HG02571 (cell line): ENCODE results near the gene USP25.

Experiments used
- ATAC-seq: cut with Tn5 transposase; IDR thresholded peaks from one replicate; pipeline ENCODE4 v1.9.1; 2021; ENCODE audit warnings: mild to moderate bottlenecking, moderate library complexity; ENCODE audit not compliant: unreplicated experiment

The USP25 gene

GRCh38 chr21:15848634-15849560, 119.1 kb downstream of the USP25 start:
- ATAC-seq: no peak

- no peak for ATAC-seq
Measured at GRCh38 chr21:15849927-15850326, 120.1 kb downstream of the USP25 start.

DNA sequence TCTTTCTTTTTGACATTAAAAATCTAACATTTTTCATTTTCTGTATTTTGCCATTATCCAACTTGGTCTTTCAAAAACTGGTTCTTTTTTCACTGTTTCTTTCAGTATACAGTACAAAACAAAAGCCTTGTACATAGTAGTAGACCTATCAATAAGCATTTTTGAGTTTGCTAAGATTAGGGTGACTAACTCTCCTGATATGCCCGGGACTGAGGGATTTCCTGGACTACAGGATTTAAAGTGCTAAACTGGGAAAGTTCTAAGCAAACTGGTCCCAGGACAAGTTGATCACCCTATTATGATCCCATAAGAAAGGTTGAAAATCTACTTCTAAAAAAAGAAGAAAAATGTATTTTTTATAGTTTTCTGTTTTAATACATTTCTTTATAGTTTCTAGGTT, 120.9 kb downstream of the USP25 start:
- no peak for ATAC-seq

DNA sequence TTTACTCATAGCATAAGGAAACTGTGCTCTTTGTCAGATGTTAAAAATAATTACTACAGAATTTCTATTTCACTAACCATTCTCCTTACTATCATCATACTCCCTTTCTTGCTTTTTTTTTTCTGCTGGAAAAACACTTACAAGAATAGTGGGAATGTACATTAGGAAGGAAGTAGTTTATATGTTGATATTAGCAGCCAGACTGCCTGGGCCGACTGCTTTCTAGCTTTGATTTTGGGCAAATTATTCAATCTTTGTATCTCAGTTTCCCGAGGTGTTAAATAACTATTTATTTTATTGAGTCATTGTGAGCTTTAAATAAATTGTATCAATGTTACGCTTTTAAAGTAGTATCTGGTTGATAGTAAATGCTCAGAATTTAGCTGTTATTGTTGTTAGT, 122.4 kb downstream of the USP25 start:
- no peak for ATAC-seq

- ATAC-seq: no peak
Measured at GRCh38 chr21:15853126-15853525, 123.3 kb downstream of the USP25 start.

DNA sequence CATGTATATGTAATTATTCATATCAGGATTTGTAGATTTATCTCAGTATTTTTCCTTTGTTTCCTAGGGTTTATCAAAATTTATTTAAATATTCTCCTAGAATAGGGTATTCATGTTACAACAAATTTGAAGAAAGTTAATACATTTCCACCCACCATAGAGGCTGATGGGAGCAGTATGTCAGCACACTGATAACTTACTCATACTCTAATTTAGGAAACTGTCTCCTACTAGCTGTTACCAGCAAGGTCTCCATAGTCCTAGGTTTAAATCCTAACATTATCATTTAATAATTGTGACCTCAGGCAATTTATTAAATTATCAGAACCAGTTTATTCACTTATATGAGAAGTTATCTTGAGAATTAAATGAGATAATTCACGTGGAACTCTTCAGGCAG, 127.0 kb downstream of the USP25 start:
- ATAC-seq: no peak

DNA sequence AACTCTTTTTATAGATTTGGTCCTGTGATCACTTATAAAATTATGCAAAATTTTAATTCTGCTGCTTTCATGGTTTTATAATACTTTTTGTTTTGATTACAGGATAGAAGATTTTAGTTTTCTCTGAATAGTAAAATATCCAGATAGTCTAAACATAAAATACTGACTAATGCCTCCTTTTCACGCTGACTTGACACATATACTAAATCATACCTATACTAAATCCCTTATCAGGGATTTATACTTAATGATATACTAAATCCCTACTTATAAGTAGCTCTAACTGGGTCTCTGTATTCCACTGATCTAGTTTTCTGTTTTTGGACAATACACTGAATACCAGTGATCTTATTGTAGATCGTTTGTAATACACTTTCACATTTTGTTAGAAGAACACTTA, 128.0 kb downstream of the USP25 start:
- no peak for ATAC-seq

DNA sequence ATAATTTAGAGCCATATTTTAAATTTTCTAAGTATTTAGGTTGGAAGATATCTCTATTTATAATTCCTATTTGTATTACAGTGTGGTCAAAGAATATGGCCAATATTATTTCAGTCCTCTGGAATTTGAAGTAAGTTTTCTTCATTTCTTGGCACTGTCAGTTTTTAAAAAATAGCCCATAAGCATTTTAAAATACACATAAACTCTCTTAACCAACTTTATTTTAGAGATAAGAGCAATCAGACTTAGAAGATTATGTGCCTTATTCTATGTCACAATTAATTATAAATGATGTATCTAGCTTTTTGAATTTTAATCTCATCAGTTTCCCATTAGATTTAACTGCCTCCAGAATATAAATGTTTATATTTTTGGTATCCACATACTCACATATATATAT, 130.8 kb downstream of the USP25 start:
- ATAC-seq: no peak

- ATAC-seq: no peak
Measured at GRCh38 chr21:15868940-15869339, 139.2 kb downstream of the USP25 start.

DNA sequence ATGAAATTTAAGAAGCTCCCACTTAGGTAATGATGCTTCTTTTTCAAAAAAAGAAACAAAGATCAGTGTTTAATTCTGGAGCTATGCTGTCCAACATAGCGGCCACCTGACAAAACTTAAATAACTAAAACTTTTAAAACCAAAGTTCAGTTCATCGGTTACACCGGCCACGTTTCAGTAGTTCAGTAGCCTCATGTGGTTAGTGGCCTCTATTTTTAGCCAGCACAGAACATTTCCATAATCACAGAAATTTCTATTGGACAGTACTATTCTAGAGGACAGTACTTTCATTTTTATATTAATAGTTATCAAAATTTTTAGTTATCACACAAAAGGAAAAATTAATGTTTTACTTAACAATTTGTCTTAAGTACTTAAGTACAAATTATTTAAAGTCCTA, 141.0 kb downstream of the USP25 start:
- no peak for ATAC-seq

DNA sequence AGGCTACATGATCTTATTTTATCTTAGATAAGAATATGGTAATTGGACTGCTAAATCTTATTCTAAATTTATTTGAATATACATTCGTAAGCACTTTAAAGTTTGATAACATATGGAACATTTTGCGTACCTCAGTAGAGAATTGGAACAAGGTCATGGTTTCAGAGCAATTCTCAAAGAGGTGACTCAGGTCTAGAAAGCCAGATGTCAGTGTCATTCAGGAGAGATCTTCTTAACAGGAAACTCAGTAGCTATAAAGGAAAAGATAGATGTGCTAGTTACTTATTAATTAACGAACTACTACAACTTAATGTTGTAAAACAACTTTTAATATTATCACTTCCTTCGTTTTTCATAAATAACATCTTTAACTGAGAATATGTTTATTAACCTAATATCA, 142.5 kb downstream of the USP25 start:
- no peak for ATAC-seq

- no peak for ATAC-seq
Measured at GRCh38 chr21:15874615-15875014, 144.8 kb downstream of the USP25 start.

GRCh38 chr21:15875286-15875685, 145.5 kb downstream of the USP25 start:
- ATAC-seq: no peak

- ATAC-seq: no peak
Measured at GRCh38 chr21:15893902-15894301, 164.1 kb downstream of the USP25 start.

GRCh38 chr21:15894596-15894995, 164.8 kb downstream of the USP25 start:
- no peak for ATAC-seq

DNA sequence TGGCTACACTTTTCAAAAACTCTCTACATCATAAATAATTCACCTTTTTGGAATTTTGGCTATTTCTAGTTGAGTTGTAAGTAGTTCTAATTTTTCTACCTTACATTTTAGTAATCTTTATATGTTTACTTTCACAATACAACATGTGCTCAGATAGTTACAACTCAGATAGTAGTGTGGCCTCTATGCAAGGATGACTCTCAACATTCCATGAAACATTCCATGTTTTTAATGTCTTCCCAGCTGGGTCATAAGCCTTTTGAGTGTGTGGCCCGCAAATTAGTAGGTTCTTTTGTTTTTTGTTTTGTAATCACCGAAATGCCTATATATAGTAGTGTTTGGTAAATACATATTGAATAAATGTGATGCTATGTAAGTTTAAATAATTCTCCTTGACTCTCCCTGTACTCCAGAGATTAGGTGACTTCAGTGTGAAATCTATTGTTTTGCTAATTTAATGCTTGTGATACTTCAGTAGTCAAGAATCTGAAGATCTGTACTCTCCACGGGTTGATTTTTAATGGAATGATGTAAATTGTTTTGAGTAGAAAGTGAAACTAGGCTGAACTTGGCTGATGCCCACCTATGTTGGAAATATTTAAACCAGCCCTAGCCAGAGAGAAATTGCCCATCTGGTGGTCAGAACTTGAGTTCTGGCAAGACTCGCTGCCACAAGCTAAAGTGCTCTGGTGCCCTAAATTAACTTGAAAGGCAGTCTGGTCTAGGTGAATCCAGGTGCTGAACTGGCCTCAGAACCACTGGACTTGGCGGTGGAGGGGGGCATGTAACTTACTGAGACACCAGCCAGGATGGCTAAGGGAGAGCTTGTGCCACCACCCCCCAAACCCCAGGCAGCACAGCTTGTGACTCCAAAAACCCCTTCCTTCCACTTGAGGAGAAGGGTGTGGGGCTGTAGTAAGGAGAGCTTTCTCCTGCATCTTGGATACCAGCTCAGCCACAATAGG, 165.6 kb downstream of the USP25 start:
- ATAC-seq: no peak

DNA sequence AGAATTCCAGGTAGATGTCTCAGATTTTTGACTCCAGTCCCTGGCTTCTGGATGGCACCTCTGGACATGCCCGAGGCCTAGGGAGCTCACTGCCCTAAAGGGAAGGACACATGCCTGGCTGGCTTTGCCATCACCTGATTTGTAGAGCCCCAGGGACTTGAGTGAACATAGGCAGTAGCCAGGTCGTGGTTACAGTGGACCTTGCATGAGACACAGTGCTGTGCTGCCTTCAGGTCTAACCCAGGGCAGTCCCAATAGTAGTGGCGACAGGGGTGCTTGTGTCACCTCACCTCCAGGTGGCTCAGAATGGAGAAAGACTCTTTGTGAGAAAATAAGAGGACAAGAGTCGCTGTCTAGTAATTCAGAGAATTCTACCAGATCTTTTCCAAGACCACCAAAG, 166.7 kb downstream of the USP25 start:
- ATAC-seq: no peak

DNA sequence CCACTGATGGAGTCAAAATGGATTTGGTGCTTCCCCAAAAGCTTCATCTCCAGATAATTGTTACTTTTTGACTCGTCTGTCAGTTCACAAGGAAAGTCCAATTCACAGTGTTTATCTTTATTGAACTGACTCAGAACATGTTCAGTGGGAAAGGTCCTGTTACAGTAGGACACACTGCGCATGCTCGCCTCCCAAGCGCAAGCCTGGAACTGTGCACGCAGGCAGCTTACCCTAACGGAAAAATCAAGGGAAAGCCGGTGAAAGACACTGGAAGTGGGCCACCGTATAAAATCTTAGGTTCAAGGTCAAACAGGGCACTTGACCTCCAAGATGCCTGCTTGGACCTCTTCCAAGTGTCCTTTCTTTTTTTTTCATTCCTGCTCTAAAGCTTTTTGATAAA, 174.6 kb downstream of the USP25 start:
- no peak for ATAC-seq

GRCh38 chr21:15908187-15908586, 178.4 kb downstream of the USP25 start:
- no peak for ATAC-seq

DNA sequence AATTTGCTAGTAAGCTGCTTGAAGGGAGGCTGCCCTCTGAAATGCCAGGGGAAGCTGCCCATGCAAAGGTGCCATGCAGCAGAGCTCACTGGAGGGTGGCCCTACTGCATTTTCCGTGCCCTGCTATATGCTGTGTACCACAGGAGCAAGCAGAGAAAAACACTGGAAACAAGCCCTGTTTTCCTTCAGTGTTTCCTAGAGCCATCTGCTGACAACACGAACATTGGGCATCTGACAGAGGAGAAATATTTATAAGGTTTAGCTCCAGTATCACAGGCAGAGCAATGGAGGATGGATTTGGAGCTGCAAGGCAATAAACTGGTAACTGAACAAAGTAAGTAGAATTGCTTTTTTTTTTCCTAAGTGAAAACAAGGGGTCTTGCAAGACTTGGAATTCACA, 198.4 kb downstream of the USP25 start:
- ATAC-seq: no peak

DNA sequence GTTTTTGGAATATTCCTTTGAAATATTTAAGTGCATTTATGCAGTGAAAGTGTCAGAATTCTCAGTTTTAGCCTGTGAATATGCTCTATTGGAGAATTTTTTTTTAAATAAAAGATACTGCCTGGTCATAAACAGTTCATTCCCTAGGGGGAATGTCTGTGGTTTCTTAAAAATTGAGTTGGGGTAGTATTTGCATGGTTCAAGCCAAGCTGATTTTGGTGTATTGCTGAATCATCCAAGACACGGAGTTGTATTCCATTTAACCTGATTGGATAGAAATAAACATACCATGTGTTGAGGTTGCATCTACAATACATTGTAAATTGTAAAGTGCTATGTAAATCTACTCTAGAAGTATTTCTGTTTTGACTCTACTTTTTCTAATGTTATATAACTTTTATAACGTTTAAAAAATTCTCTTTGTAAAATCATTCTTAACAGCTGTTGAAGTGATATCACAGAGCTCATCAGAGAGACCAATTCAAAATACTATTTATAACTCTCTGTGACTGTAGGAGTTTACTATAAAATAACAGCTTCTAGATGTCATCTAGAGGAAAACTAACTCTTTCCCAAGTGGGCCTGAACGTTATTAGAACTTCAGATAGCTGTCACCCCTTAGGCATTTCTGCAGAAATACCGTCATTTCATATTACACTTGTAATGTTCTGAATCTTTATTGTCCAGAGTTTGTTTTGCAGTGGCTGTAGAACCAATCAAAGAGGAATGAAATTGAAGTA, 199.1 kb downstream of the USP25 start:
- ATAC-seq: no peak
